Ammon's horn (tissue), 1 donor: Measurements from ENCODE around the gene STEAP4.

Experiments
- DNase-seq: peaks from one replicate; pipeline ENCODE4 v3.0.0-alpha.2; 2016; ENCODE audit warnings: low spot score

STEAP4 gene

GRCh38 chr7:88306590-88307048 lies at the start of gene STEAP4:
TSS of gene STEAP4 (minus strand) at chr7:88306894. CDS start at chr7:88284269, 22,625 bp downstream.
- DNase-seq = peak; percentile 51

GRCh38 chr7:88355011-88355410 lies 48.3 kb upstream of the STEAP4 start:
- DNase-seq = no peak

GRCh38 chr7:88350118-88350517 lies 43.4 kb upstream of the STEAP4 start:
- DNase-seq = no peak

GRCh38 chr7:88347517-88347916 lies 40.8 kb upstream of the STEAP4 start:
- no peak for DNase-seq

- no peak for DNase-seq
Observed at GRCh38 chr7:88347090-88347489, 40.4 kb upstream of the STEAP4 start.

GRCh38 chr7:88346357-88346756 lies 39.7 kb upstream of the STEAP4 start:
- DNase-seq = no peak

GRCh38 chr7:88344956-88345832 lies 38.5 kb upstream of the STEAP4 start:
- peak; percentile 80 for DNase-seq

GRCh38 chr7:88344271-88344670 lies 37.6 kb upstream of the STEAP4 start:
- no peak for DNase-seq

- no peak for DNase-seq
Observed at GRCh38 chr7:88339195-88339922, 32.7 kb upstream of the STEAP4 start.

GRCh38 chr7:88338503-88338902 lies 31.8 kb upstream of the STEAP4 start:
- DNase-seq = no peak

GRCh38 chr7:88337572-88337971 lies 30.9 kb upstream of the STEAP4 start:
- no peak for DNase-seq

GRCh38 chr7:88331322-88331721 lies 24.6 kb upstream of the STEAP4 start:
- DNase-seq = no peak

- DNase-seq = no peak
Observed at GRCh38 chr7:88329532-88330463, 23.1 kb upstream of the STEAP4 start.

GRCh38 chr7:88328787-88329186 lies 22.1 kb upstream of the STEAP4 start:
- no peak for DNase-seq

- DNase-seq = no peak
Observed at GRCh38 chr7:88324699-88325098, 18.0 kb upstream of the STEAP4 start.

GRCh38 chr7:88322151-88322550 lies 15.5 kb upstream of the STEAP4 start:
- peak; percentile 21 for DNase-seq

- DNase-seq = no peak
Observed at GRCh38 chr7:88321694-88322093, 15.0 kb upstream of the STEAP4 start.

GRCh38 chr7:88318196-88318595 lies 11.5 kb upstream of the STEAP4 start:
- DNase-seq = no peak

- DNase-seq = no peak
Observed at GRCh38 chr7:88317422-88317821, 10.7 kb upstream of the STEAP4 start.

- DNase-seq = no peak
Observed at GRCh38 chr7:88316456-88316855, 9.8 kb upstream of the STEAP4 start.

GRCh38 chr7:88315522-88315921 lies 8.8 kb upstream of the STEAP4 start:
- no peak for DNase-seq

GRCh38 chr7:88314061-88314491 lies 7.4 kb upstream of the STEAP4 start:
- no peak for DNase-seq
